Lung (tissue), 12 donors: ENCODE measurements around the gene SLC16A5. TPM values are rescaled to one million over a fixed set of nuclear protein-coding genes. Genes with fewer than 3 reads are reported as not detected.

Source experiments
- ATAC-seq: fragments of 200-7000 bp; cut with Tn5 transposase; one replicate; pipeline ENCODE4 v1.9.1; 2020; ENCODE audit warnings: moderate number of reproducible peaks; ENCODE audit not compliant: insufficient read depth, low FRiP score
- DNase-seq, 3 donors: peaks; one replicate each; pipeline ENCODE4 v3.0.0-alpha.2; 2013 to 2017
- H3K27ac ChIP-seq, 2 donors: one replicate each; pipeline ENCODE4 v1.5.1; 2013; ENCODE audit warnings: mild to moderate bottlenecking in 2 of 2, moderate library complexity in 2 of 2, control low read depth in 1 of 2, inconsistent platforms in 1 of 2, low read depth in 1 of 2, low read length in 1 of 2
- H3K27me3 ChIP-seq, 3 donors: one replicate each; pipeline ENCODE4 v1.5.1; 2013; ENCODE audit warnings: low read length in 2 of 3; ENCODE audit not compliant: control insufficient read depth in 3 of 3, insufficient read depth in 3 of 3
- H3K36me3 ChIP-seq, 4 donors: one replicate each; pipeline ENCODE4 v1.5.1; 2013; ENCODE audit warnings: low read length in 4 of 4, mild to moderate bottlenecking in 1 of 4, moderate library complexity in 1 of 4; ENCODE audit not compliant: control insufficient read depth in 4 of 4, insufficient read depth in 4 of 4
- H3K4me1 ChIP-seq, 5 donors: one replicate each; pipeline ENCODE4 v1.5.1; 2013; ENCODE audit warnings: low read length in 5 of 5, mild to moderate bottlenecking in 2 of 5, moderate library complexity in 1 of 5; ENCODE audit not compliant: control insufficient read depth in 5 of 5, insufficient read depth in 5 of 5
- H3K4me3 ChIP-seq: one replicate; pipeline ENCODE4 v1.5.1; 2013; ENCODE audit warnings: mild to moderate bottlenecking, control low read depth, moderate library complexity
- H3K9ac ChIP-seq, 2 donors: one replicate each; pipeline ENCODE4 v1.5.1; 2013; ENCODE audit warnings: low read length in 2 of 2, control low read depth in 1 of 2; ENCODE audit not compliant: insufficient read depth in 1 of 2
- H3K9me3 ChIP-seq, 4 donors: one replicate each; pipeline ENCODE4 v1.5.1; 2013; ENCODE audit warnings: low read length in 3 of 4, mild to moderate bottlenecking in 1 of 4, moderate library complexity in 1 of 4; ENCODE audit not compliant: control insufficient read depth in 4 of 4, insufficient read depth in 3 of 4
- CTCF ChIP-seq: IDR thresholded peaks from 2 replicates; pipeline ENCODE4 v1.5.1; 2012; ENCODE audit warnings: mild to moderate bottlenecking; ENCODE audit errors: control extremely low read depth, extremely low read depth
- WGBS, 2 donors: extraction: QIAGEN DNeasy Blood & Tissue Kit; methylation state at CpG; one replicate each; pipeline ENCODE4 v1.1.7; 2013; 5-methylcytosine and 5-hydroxymethylcytosine counted together
- polyA plus RNA-seq, 2 donors: library from polyadenylated mRNA; stranded (reverse); fragments of 200-250 nt; gene quantifications; one replicate each; pipeline ENCODE4 v1.2.1, GENCODE V29; 2013
- total RNA-seq, 2 donors: library from RNA; depleted of rRNA in 1 of 2; stranded (reverse); fragments of >200 nt in 1 of 2; gene quantifications; one replicate each; pipeline ENCODE4 v1.2.1, GENCODE V29; 2014 to 2021
- donor health status: control.
- donor health status: control.
- donor health status: Bipolar disorder and iron deficiency.
- donor health status: healthy.
- donor health status: DM: yes; HTN: yes; CAD: no.

The SLC16A5 gene
- total and polyA plus RNA-seq, 4 donors = 27.9 to 74.0 (median 42.4) TPM

- no peak overlapping the region for H3K4me3 ChIP-seq
- peak overlapping the region in 1 of 2 donors; percentile 42 for H3K9ac ChIP-seq
- ATAC-seq = peak; percentile 36
- H3K27me3 ChIP-seq = no peaks in the 10 kb centered on the region
- TF ChIP-seq CTCF = no peak
- peaks cover 0 to 20% (median 16%) of the 10 kb centered on the region in 5 donors for H3K4me1 ChIP-seq
- no peaks in the 10 kb centered on the region for H3K36me3 ChIP-seq
- WGBS, 2 donors = 5 to 7% methylated on average over 49 to 53 of the region's 53 CpGs
- peak overlapping the region; percentile 76 to 86 for H3K27ac ChIP-seq
- H3K9me3 ChIP-seq = no peaks in the 10 kb centered on the region
- DNase-seq = peak; percentile 61 to 80 (median 70)
Measured at GRCh38 chr17:75077496-75078283, 10.1 kb upstream of the SLC16A5 start.

- TF ChIP-seq CTCF = no peak
- WGBS, 2 donors = 55 to 76% methylated on average over 17 of the region's 17 CpGs
- DNase-seq (peak in 2 of 3 donors; percentile 61 to 84), ATAC-seq (peak; percentile 57)
- Histone ChIP-seq H3K27me3 (no peaks in the 10 kb centered on the region), H3K9me3 (no peaks in the 10 kb centered on the region), H3K27ac (peak overlapping the region in 1 of 2 donors; percentile 86), H3K4me3 (no peak overlapping the region), H3K4me1 (peaks cover 0 to 20% (median 16%) of the 10 kb centered on the region in 5 donors), H3K36me3 (no peaks in the 10 kb centered on the region), H3K9ac (no peak overlapping the region)
Measured at GRCh38 chr17:75078284-75079022, 9.3 kb upstream of the SLC16A5 start.

- ATAC-seq (no peak), DNase-seq (no peak)
- Histone ChIP-seq H3K27ac (peak overlapping the region in 1 of 2 donors; percentile 86), H3K4me1 (peaks cover 0 to 20% (median 16%) of the 10 kb centered on the region in 5 donors), H3K36me3 (no peaks in the 10 kb centered on the region), H3K9me3 (no peaks in the 10 kb centered on the region), H3K9ac (no peak overlapping the region), H3K4me3 (no peak overlapping the region), H3K27me3 (no peaks in the 10 kb centered on the region)
- TF ChIP-seq CTCF = no peak
- 60 to 75% methylated on average over 8 of the region's 8 CpGs for WGBS, 2 donors
Measured at GRCh38 chr17:75079023-75079373, 8.8 kb upstream of the SLC16A5 start.
